A673 (cell line): Measurements from ENCODE around the gene ACAT2. TPM values are rescaled to one million over a fixed set of nuclear protein-coding genes. Genes with fewer than 3 reads are reported as not detected.

ENCODE experiments used
- BruUV-seq: library from RNA; stranded (reverse); fragments of 400-500 nt; replicated peaks from 2 replicates; lab custom pipeline; 2021; lab: Mats Ljungman, UMichigan
- CTCF ChIA-PET: fragments of 300-600 bp; sonication (Branson Sonifier 250); formaldehyde crosslinking; loops from one replicate; lab custom pipeline; 2022; ENCODE audit warnings: antibody characterized with exemption; lab: Charles Lee
- POLR2A ChIA-PET: fragments of 300-600 bp; sonication (Branson Sonifier 250); formaldehyde crosslinking; loops from one replicate; lab custom pipeline; 2022; ENCODE audit warnings: antibody characterized with exemption; ENCODE audit not compliant: low non-redundant PET; lab: Charles Lee
- DNase-seq: peaks from one replicate; pipeline ENCODE4 v3.0.0-alpha.2; 2015; ENCODE audit warnings: low spot score
- H3K27ac ChIP-seq: fragments of 200-600 bp; sonication (generic); 2 replicates; pipeline ENCODE4 v1.5.1; 2016; ENCODE audit warnings: mixed run types, low read depth, mild to moderate bottlenecking, mixed read lengths, antibody characterized with exemption, low read length; ENCODE audit not compliant: poor library complexity, severe bottlenecking
- H3K27me3 ChIP-seq: fragments of 200-600 bp; sonication (generic); replicated peaks from 2 replicates; pipeline ENCODE4 v1.6.1; 2017; ENCODE audit warnings: mixed run types, low read depth, mild to moderate bottlenecking, mixed read lengths, antibody characterized with exemption, low read length; ENCODE audit not compliant: insufficient read depth, poor library complexity
- H3K36me3 ChIP-seq: fragments of 200-600 bp; sonication (generic); 2 replicates; pipeline ENCODE4 v1.6.1; 2016; ENCODE audit warnings: mixed run types, mild to moderate bottlenecking, mixed read lengths, antibody characterized with exemption, low read length; ENCODE audit not compliant: insufficient read depth, poor library complexity, severe bottlenecking
- H3K4me1 ChIP-seq: fragments of 200-600 bp; sonication (generic); 2 replicates; pipeline ENCODE4 v1.6.1; 2017; ENCODE audit warnings: mixed run types, mild to moderate bottlenecking, mixed read lengths, antibody characterized with exemption, low read length; ENCODE audit not compliant: insufficient read depth, poor library complexity, severe bottlenecking
- H3K4me3 ChIP-seq: fragments of 200-600 bp; sonication (generic); 2 replicates; pipeline ENCODE4 v1.5.1; 2016; ENCODE audit warnings: low read depth, mixed run types, mild to moderate bottlenecking, mixed read lengths, low read length; ENCODE audit not compliant: poor library complexity, severe bottlenecking
- H3K9me3 ChIP-seq: fragments of 200-600 bp; sonication (generic); 2 replicates; pipeline ENCODE4 v1.6.1; 2016; ENCODE audit warnings: mixed run types, low read depth, mild to moderate bottlenecking, mixed read lengths, antibody characterized with exemption, low read length; ENCODE audit not compliant: poor library complexity, severe bottlenecking
- EZH2 ChIP-seq: fragments of 200-600 bp; sonication (generic); IDR thresholded peaks from 2 replicates; pipeline ENCODE4 v1.6.1; 2017; ENCODE audit warnings: borderline replicate concordance, low read depth, mild to moderate bottlenecking, mixed read lengths, antibody characterized with exemption, low read length; ENCODE audit not compliant: poor library complexity, severe bottlenecking
- intact Hi-C: fragments of 100-400 bp; cut with micrococcal nuclease; formaldehyde crosslinking; loops from one replicate; pipeline ENCODE4 v1.10.0; 2022; ENCODE audit not compliant: unreplicated experiment
- total RNA-seq: library from RNA; stranded (reverse); gene quantifications from 2 replicates; pipeline ENCODE4 v1.2.3, GENCODE V29; 2021
- TF ChIP-seq, protein P1 (sequence below): fragments of 300-800, 200-600 bp; sonication (generic); conservative IDR thresholded peaks from 2 replicates; pipeline ENCODE4 v1.5.1; 2017; ENCODE audit warnings: low read depth, mild to moderate bottlenecking, antibody characterized with exemption, low read length, moderate library complexity, mixed read lengths

ACAT2 gene
- total RNA-seq, 1 experiment from 2014 or later: 250 TPM

GRCh38 chr6:159716247-159717096 is 45.4 kb upstream of the ACAT2 start:
- POLR2A ChIA-PET: interaction anchor here (0.6 kb wide), 1 partner anchor 234 kb away, joined by 3 read pairs; no protein-coding TSS in a partner anchor
- DNase-seq: peak; percentile 52
- intact Hi-C loops: no loop called here
- CTCF ChIA-PET: interaction anchor here (0.6 kb wide), 1 partner anchor 11 kb away, joined by 4 read pairs; no protein-coding TSS in a partner anchor
- no peaks in the 10 kb centered on the region for H3K9me3 ChIP-seq
- H3K4me3 ChIP-seq: no peak overlapping the region
- H3K27me3 ChIP-seq: no peaks in the 10 kb centered on the region
- H3K36me3 ChIP-seq: no peaks in the 10 kb centered on the region
- H3K27ac ChIP-seq: no peak overlapping the region
- TF ChIP-seq, protein P1, sequence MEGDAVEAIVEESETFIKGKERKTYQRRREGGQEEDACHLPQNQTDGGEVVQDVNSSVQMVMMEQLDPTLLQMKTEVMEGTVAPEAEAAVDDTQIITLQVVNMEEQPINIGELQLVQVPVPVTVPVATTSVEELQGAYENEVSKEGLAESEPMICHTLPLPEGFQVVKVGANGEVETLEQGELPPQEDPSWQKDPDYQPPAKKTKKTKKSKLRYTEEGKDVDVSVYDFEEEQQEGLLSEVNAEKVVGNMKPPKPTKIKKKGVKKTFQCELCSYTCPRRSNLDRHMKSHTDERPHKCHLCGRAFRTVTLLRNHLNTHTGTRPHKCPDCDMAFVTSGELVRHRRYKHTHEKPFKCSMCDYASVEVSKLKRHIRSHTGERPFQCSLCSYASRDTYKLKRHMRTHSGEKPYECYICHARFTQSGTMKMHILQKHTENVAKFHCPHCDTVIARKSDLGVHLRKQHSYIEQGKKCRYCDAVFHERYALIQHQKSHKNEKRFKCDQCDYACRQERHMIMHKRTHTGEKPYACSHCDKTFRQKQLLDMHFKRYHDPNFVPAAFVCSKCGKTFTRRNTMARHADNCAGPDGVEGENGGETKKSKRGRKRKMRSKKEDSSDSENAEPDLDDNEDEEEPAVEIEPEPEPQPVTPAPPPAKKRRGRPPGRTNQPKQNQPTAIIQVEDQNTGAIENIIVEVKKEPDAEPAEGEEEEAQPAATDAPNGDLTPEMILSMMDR: no peak
- no peak for TF ChIP-seq EZH2
- no peaks in the 10 kb centered on the region for H3K4me1 ChIP-seq
- no TSS peak for BruUV-seq

DNA sequence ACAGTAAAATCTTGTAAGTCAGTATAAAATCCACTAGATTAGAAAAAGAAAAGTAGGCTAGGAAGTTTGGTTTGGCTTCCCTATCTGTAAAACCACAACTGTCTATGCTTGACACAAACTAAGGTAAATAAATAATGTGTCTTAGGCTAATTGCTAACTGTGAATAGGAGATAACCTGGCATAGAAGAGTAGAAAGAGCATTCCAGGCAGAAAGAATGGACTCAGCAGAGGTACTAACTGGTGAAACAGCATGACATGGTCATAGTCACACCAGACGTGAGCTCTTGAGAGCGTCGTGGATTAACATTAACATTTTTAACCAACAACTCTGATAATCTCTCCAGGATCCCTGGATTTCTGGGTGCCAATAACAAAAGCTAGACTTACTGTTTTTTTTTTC is 43.2 kb upstream of the ACAT2 start:
- no peak for DNase-seq
- H3K9me3 ChIP-seq: no peaks in the 10 kb centered on the region
- ChIA-PET CTCF (no interaction called here), POLR2A (no interaction called here)
- peaks cover 4% of the 10 kb centered on the region for H3K36me3 ChIP-seq
- H3K4me1 ChIP-seq: no peaks in the 10 kb centered on the region
- no peak overlapping the region for H3K27ac ChIP-seq
- H3K27me3 ChIP-seq: no peaks in the 10 kb centered on the region
- intact Hi-C loops: no loop called here
- H3K4me3 ChIP-seq: no peak overlapping the region
- TF ChIP-seq, protein P1: no peak
- no peak for TF ChIP-seq EZH2
- no TSS peak for BruUV-seq

GRCh38 chr6:159719287-159719686 is 42.6 kb upstream of the ACAT2 start:
- Histone ChIP-seq H3K27ac (no peak overlapping the region), H3K36me3 (peaks cover 9% of the 10 kb centered on the region), H3K27me3 (no peaks in the 10 kb centered on the region), H3K4me1 (no peaks in the 10 kb centered on the region), H3K9me3 (no peaks in the 10 kb centered on the region), H3K4me3 (no peak overlapping the region)
- BruUV-seq: no TSS peak
- DNase-seq: no peak
- POLR2A ChIA-PET: no interaction called here
- intact Hi-C loops: no loop called here
- CTCF ChIA-PET: no interaction called here
- TF ChIP-seq EZH2: no peak
- TF ChIP-seq, protein P1: no peak
